ENCODE data around the gene ZDHHC24.

The ZDHHC24 gene

DNA sequence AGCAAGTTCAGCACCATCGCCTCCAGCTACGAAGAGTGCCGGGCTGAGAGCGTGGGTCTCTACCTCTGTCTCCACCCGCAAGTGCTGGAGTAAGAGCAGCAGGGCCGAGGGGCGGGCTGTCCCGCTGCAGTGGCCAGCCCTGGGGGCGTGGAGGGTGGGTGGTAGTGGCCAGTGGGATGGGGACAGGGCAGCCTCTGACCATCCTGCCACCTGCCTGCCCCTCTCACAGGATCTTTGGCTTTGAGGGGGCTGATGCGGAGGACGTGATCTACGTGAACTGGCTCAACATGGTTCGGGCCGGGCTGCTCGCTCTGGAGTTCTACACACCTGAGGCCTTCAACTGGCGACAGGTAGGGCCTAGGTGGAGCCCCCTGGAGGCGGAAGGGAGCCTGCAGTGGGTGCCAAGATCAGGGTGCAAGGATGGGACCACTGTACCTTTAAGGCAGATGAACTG lies 50.4 kb downstream of the ZDHHC24 start:
- DNase-seq (ENCODE audit: low read depth) = no peak

GRCh38 chr11:66494935-66495334 lies 50.9 kb downstream of the ZDHHC24 start:
- DNase-seq (ENCODE audit: low read depth) = no peak

GRCh38 chr11:66494458-66494857 lies 51.4 kb downstream of the ZDHHC24 start:
- DNase-seq (ENCODE audit: low read depth) = no peak

GRCh38 chr11:66493130-66493529 lies 52.7 kb downstream of the ZDHHC24 start:
- DNase-seq (ENCODE audit: low read depth) = no peak

DNA sequence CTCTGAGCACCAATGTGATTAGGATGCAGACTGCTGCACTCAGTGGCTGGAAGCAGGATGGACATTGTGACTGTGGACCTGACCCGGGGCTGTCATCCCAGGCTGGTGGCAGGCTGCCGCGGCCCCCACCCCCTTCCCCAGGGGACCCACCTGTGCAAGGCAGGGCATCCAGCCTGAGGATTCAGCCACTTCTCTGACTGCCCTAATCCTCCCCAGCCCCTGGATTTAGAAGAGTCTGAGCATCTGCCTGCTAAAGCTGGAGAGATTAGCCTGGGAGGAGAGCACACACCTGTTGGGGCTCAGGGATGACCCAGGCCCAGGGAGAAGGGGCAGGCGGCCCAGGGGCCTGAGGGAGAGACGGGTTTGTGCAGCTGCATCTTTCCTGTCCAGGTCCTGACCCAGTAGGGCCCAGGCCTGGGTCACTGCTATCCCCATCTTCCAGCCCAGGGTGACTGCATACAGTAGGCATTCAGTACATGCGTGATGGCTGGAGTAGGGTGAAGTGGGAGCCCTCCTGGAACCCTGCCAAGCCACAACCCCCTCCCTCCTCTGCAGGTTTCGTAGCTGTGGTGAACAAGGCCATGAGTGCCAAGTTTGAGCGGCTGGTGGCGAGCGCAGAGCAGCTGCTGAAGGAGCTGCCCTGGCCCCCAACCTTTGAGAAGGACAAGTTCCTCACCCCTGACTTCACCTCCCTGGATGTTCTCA lies 53.5 kb downstream of the ZDHHC24 start:
- DNase-seq (ENCODE audit: low read depth) = no peak

DNA sequence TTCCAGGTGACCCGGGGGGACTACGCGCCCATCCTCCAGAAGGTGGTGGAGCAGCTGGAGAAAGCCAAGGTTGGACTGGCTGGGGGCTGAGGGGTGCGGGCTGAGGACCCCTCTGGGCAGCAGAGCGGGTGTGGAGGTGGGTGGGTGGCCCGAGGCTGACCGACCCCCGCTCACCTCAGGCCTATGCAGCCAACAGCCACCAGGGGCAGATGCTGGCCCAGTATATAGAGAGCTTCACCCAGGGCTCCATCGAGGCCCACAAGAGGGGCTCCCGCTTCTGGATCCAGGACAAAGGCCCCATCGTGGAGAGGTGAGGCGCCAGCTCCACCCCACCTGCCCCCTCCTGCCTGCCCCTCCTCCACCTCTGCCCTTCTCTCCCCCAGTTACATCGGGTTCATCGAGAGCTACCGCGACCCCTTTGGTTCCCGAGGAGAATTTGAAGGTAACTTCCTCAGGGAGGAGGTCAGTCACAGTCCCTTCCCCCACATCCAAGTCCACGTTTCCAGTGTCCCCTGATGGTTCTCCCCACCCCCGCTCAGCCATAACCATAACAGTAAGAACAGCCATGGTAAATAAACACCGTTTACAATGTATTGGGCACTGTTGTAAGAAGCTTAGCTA lies 54.4 kb downstream of the ZDHHC24 start:
- DNase-seq (ENCODE audit: low read depth) = no peak

GRCh38 chr11:66489636-66490035 lies 56.2 kb downstream of the ZDHHC24 start:
- no peak for DNase-seq (ENCODE audit: low read depth)

GRCh38 chr11:66488957-66489356 lies 56.9 kb downstream of the ZDHHC24 start:
- DNase-seq (ENCODE audit: low read depth) = no peak

- DNase-seq (ENCODE audit: low read depth) = no peak
Observed at GRCh38 chr11:66484806-66485380, 61.0 kb downstream of the ZDHHC24 start.

GRCh38 chr11:66480117-66480938 lies 65.5 kb downstream of the ZDHHC24 start, which contains the start of gene DPP3:
Gene DPP3, plus strand, starts transcription at chr11:66480434. Its CDS starts 1,767 bp downstream, at chr11:66482201.
- peak; percentile 92 for DNase-seq (ENCODE audit: low read depth)

DNA sequence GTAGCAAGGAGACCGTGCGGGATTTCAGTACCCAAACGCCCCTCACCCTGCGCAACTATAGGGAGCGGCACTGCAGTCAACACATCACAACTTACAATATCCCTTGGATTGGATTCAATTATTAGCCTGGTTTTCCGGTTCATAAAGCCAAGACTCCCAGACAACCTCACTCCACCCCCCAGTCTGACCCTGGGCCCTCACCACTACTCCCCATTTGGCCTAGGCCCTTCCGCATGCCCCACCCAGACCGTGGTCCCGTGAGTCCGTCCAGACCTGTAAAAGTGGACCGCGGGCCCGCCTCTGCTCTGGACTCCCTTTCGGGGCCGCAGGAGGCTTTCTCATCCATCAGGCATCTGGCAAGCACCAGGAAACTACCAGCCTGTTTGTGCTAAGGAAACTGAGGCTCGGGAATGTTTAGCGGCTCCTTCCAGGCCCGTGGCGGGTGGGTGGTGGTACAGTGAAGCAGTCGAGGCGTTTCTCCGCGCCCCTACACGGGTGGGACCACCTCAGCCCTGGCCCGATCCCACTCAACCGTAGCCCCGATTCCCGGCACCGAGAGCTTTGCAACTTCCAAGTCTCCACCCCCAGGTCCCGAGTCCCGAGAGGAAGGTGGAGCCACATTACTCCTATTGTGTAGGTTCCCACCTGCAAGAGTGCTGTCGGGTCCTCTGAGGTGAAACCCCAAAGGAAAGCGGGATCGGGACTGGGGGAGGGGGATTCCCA lies 66.3 kb downstream of the ZDHHC24 start:
- DNase-seq (ENCODE audit: low read depth) = peak; percentile 22

DNA sequence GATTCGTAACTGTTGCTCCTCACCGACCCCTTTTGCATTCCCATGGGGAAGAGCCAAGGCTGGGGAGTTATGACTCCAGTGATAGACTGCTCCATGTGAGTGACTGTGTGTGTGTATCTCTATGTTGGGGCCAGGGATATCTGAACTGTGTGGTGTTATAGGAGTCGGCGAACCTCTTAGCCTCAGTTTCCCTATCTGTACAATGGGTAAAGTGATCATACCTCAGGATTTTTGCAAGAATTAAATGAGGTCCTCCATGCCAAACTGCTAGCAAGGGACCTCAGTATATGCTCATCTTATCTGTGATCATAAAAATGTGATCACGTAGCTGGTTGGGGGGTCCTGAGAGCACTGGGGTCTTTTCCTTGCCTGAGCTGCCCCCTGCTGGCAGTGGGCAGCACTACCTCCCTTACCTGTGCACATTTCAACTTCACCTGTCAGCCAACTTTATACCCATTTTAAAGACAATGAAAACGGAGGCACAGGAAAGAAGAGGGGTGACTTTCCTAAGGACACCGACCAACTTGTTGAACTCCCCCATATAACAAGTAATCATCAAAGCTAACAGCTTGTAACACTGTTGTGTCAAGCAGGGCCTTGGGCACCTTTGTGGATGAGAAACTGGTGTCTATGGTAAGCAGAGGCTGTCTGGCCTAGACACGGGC lies 67.0 kb downstream of the ZDHHC24 start:
- no peak for DNase-seq (ENCODE audit: low read depth)

- no peak for DNase-seq (ENCODE audit: low read depth)
Observed at GRCh38 chr11:66477263-66478201, 68.3 kb downstream of the ZDHHC24 start.

DNA sequence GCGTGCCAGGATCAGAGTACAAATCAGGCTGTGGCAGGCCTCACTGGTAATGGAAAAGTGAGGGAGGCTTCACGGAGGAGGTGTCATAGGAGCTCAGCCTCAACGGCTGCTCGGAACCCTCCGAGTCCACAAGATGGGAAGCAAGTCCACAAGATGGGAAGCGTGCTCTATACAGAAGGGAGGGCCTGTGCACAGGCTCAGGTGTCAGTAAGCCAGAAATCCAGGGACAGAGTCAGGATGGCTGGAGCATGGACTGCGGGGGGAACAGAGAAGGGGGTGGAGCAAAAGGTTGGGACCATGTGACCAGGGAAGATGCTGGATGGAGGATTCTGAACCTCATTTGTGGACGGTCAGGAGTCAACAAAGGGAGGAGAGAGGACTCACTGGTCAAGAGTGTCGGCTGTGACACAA lies 69.0 kb downstream of the ZDHHC24 start:
- no peak for DNase-seq (ENCODE audit: low read depth)

DNA sequence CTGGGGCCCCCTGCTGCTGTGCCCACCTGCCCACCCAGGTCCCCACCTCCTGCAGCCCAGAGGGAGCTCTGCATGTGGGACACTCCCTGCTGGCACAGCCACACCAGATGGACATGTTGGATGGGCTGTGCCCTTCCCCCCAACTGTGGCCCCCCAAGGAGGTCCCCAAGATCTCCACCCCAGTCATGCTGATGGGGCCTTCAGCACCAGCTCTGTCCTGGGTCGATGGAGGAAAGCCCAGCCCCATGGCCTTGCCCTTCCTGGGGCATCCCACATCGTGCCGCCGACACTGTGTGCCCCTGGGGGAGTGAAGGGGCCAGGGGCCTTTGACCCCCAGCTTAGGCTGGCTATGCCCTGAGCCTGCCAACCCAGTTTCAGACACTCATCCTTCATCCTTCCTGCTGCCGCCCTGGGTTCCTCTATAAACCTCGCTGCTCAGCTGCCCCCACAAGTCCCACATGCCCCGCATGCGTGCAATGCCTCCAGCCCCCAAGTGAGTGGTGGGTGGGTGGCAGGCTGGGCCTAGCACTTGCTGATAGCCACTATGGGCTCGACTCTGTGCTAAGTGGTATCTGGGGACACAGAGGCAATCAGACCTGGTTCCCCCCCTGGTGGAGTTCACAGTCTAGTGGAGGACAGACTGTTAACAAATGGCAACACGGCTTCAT lies 69.5 kb downstream of the ZDHHC24 start:
- no peak for DNase-seq (ENCODE audit: low read depth)

- no peak for DNase-seq (ENCODE audit: low read depth)
Observed at GRCh38 chr11:66475349-66476172, 70.3 kb downstream of the ZDHHC24 start.

DNA sequence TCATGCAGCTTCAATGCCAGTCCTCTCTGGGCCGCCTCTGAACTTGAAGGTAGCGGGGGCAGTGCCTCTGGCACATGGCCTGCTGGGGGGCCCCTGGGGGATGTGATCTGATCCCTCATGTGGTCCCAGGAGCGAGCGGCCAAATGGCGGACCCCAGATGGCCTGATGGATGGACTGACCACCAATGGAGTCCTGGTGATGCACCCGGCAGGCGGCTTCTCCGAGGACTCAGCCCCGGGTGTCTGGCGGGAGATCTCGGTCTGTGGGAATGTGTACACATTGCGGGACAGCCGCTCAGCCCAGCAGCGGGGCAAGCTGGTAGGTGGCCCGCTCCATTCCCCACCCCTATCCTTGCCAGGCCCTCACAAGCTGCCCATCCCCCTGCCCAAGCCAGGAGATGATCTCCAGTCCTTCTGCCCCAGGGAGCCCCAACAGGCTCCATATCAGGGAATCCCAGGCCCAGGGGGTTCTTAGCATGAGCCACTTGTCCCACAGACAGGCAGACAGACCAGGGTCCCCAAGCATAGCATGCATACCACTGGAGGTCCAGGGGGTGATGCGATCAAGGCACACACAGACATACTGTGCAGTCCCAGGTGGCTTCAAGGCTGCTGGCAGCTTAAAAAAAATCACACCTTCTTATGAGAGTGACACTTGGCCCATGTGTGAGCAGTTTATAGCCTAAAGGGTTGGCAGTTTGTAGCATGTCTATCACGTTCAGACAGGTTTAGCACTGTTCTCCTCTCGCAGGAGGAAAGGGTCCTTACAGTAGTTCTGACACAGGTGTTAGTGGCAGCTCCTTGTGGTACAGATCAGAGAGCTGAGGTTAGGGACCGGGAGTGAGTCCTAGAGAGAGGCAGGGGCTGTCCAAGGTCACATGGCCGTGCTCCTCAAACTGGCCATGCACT lies 72.0 kb downstream of the ZDHHC24 start:
- no peak for DNase-seq (ENCODE audit: low read depth)

- no peak for DNase-seq (ENCODE audit: low read depth)
Observed at GRCh38 chr11:66473167-66473566, 72.7 kb downstream of the ZDHHC24 start.
